Measurements from ENCODE around the gene EPB42. TPM values are rescaled to one million over a fixed set of nuclear protein-coding genes. Genes with fewer than 3 reads are reported as not detected.
"Not testable (repeated sequence)": the region's sequence is repeated elsewhere in the genome, so short reads cannot be mapped to it uniquely, and the experiment has no call there.

EPB42 gene
- total RNA-seq, 1 donor from 2014 or later, result not detected

GRCh38 chr15:43187544-43188155 is 33.2 kb downstream of the EPB42 start:
- peak; percentile 40 for DNase-seq (ENCODE audit: low read depth)

DNA sequence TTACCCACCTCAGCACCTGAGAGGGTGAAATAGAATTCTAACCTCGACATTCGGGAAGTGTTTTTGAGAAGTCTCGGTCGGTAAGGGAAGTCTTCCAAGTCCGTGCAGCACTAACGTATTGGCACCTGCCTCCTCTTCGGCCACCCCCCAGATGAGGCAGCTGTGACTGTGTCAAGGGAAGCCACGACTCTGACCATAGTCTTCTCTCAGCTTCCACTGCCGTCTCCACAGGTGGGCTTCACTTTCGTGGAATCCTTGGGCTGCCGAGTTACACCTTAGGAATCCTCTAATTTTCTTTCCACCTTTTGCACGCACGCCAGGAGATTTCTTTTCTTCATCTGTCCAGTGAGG is 34.8 kb downstream of the EPB42 start:
- peak; percentile 35 for DNase-seq (ENCODE audit: low read depth)

- DNase-seq (ENCODE audit: low read depth), result peak; percentile 92
Measured at GRCh38 chr15:43185157-43186002, 35.4 kb downstream of the EPB42 start, which contains the start of gene CCNDBP1. Gene CCNDBP1, plus strand, starts transcription at chr15:43185403. Its CDS starts 96 bp downstream, at chr15:43185499.

- peak; percentile 63 for DNase-seq (ENCODE audit: low read depth)
Measured at GRCh38 chr15:43184407-43185124, 36.3 kb downstream of the EPB42 start.

DNA sequence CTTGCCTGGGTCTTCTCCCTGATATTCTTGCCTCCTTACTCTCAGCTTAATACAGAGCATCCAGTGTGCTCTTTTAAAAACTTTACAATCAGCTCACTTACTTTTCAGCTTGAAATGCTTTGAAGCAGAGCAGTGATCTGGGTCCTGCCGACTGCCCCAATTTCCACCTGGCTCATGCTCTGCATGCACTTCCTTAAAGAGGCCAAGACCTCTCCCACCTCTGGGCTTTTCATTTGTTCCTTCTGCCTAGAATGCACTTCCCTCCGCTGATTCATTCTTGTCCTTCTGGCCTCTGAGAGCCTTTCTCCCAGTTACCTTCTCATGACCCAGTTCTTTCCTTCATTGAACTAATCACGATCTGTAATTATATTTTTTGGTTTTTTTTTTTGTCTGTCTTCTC is 37.5 kb downstream of the EPB42 start:
- no peak for DNase-seq (ENCODE audit: low read depth)

DNA sequence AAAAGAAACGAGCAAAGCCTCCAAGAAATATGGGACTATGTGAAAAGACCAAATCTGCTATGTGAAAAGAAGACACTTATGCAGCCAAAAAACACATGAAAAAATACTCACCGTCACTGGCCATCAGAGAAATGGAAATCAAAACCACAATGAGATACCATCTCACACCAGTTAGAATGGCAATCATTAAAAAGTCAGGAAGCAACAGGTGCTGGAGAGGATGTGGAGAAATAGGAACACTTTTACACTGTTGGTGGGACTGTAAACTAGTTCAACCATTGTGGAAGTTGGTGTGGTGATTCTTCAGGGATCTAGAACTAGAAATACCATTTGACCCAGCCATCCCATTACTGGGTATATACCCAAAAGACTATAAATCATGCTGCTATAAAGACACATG is 43.7 kb downstream of the EPB42 start:
- DNase-seq (ENCODE audit: low read depth), result not testable (repeated sequence)

- not testable (repeated sequence) for DNase-seq (ENCODE audit: low read depth)
Measured at GRCh38 chr15:43175656-43176309, 45.0 kb downstream of the EPB42 start.

- DNase-seq (ENCODE audit: low read depth), result no peak
Measured at GRCh38 chr15:43169888-43170287, 50.9 kb downstream of the EPB42 start.

- DNase-seq (ENCODE audit: low read depth), result peak; percentile 91
Measured at GRCh38 chr15:43168192-43169107, 52.4 kb downstream of the EPB42 start.

DNA sequence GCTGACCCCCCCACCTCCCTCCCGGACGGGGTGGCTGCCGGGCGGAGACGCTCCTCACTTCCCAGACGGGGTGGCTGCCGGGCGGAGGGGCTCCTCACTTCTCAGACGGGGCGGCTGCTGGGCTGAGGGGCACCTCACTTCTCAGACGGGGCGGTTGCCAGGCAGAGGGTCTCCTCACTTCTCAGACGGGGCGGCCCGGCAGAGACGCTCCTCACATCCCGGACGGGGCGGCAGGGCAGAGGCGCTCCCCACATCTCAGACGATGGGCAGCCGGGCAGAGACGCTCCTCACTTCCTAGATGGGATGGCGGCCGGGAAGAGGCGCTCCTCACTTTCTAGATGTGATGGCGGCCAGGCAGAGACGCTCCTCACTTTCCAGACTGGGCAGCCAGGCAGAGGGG is 53.6 kb downstream of the EPB42 start:
- DNase-seq (ENCODE audit: low read depth), result not testable (repeated sequence)

GRCh38 chr15:43165801-43166325 is 55.0 kb downstream of the EPB42 start:
- no peak for DNase-seq (ENCODE audit: low read depth)

DNA sequence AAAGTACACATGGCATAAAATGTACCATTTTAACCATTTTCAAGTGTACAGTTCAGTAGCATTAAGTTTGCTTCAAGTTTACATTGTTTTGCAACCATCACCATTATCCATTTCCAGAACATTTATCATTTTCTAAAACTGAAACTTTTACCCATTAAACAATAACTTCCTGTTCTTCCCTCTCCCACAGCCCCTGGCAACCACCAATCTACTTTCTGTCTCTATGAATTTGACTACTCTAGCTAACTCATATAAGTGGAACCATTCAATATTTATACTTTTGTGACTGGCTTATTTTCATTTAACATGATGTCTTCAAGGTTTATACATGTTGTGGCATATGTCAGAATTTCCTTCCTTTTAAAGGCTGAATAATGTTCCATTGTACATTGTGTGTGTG is 67.5 kb downstream of the EPB42 start:
- DNase-seq (ENCODE audit: low read depth), result no peak

DNA sequence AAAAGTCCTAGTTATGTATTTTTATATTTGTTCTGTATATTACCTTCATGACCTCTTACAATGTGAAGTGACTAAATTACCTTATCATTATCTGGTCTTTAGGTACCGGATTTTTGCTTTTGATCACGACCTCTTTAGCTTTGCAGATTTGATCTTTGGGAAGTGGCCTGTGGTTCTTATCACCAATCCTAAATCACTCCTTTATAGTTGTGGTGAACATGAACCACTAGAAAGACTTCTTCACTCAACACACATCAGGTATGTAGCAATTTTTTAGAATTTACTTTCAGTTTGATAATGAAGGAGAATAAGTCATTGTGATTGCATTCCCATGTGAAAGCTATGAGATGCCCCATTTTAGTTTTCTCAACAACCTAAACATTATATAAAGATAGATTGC is 69.1 kb downstream of the EPB42 start:
- DNase-seq (ENCODE audit: low read depth), result no peak

GRCh38 chr15:43150191-43150929 is 70.5 kb downstream of the EPB42 start:
- DNase-seq (ENCODE audit: low read depth), result peak; percentile 27

Other genes with a start within 250 kb of the EPB42 start
- 37.6 and 40.0 TPM in 2 replicates for gene UBR1, start 115.0 kb downstream of the EPB42 start, total RNA-seq
- 9.8 and 13.1 TPM in 2 replicates for gene TMEM62, start 87.4 kb downstream of the EPB42 start, total RNA-seq
- gene CCNDBP1, start 35.6 kb downstream of the EPB42 start, total RNA-seq, result 97.6 and 109 TPM in 2 replicates
- 0.21 TPM in 1 of 2 replicates, not detected in the other for gene TGM5, start 45.9 kb upstream of the EPB42 start, total RNA-seq
- not detected in 2 replicates for gene TGM7, start 81.2 kb upstream of the EPB42 start, total RNA-seq
- gene LCMT2, start 109.6 kb upstream of the EPB42 start, total RNA-seq, result 4.5 and 7.1 TPM in 2 replicates
- 22.7 and 26.2 TPM in 2 replicates for gene ZSCAN29, start 150.0 kb upstream of the EPB42 start, total RNA-seq
- 8.2 and 11.7 TPM in 2 replicates for gene TUBGCP4, start 150.1 kb upstream of the EPB42 start, total RNA-seq